HG02970 (cell line): ENCODE measurements around the gene PDE10A.

ENCODE experiments used
- ATAC-seq: cut with Tn5 transposase; IDR thresholded peaks from one replicate; pipeline ENCODE4 v1.9.1; 2021; ENCODE audit warnings: mild to moderate bottlenecking, moderate library complexity, moderate number of reproducible peaks; ENCODE audit not compliant: unreplicated experiment, low FRiP score

PDE10A gene

GRCh38 chr6:165446331-165446730 is 216.7 kb downstream of the PDE10A start:
- no peak for ATAC-seq

- no peak for ATAC-seq
Observed at GRCh38 chr6:165443462-165443861, 219.6 kb downstream of the PDE10A start.

GRCh38 chr6:165441181-165441580 is 221.9 kb downstream of the PDE10A start:
- ATAC-seq: no peak

GRCh38 chr6:165439928-165440554 is 223.0 kb downstream of the PDE10A start:
- no peak for ATAC-seq

- no peak for ATAC-seq
Observed at GRCh38 chr6:165426892-165427291, 236.1 kb downstream of the PDE10A start.

GRCh38 chr6:165422192-165422591 is 240.8 kb downstream of the PDE10A start:
- no peak for ATAC-seq

- no peak for ATAC-seq
Observed at GRCh38 chr6:165417278-165417865, 245.7 kb downstream of the PDE10A start.

- ATAC-seq: no peak
Observed at GRCh38 chr6:165404697-165405096, 258.3 kb downstream of the PDE10A start.

GRCh38 chr6:165404296-165404695 is 258.7 kb downstream of the PDE10A start:
- ATAC-seq: no peak

- no peak for ATAC-seq
Observed at GRCh38 chr6:165403006-165403595, 259.9 kb downstream of the PDE10A start.

- no peak for ATAC-seq
Observed at GRCh38 chr6:165401092-165401491, 261.9 kb downstream of the PDE10A start.

GRCh38 chr6:165390475-165390874 is 272.6 kb downstream of the PDE10A start:
- ATAC-seq: no peak

- no peak for ATAC-seq
Observed at GRCh38 chr6:165389534-165389933, 273.5 kb downstream of the PDE10A start.

GRCh38 chr6:165383323-165383722 is 279.7 kb downstream of the PDE10A start:
- ATAC-seq: no peak

GRCh38 chr6:165376100-165376499 is 286.9 kb downstream of the PDE10A start:
- ATAC-seq: no peak

GRCh38 chr6:165365371-165365770 is 297.7 kb downstream of the PDE10A start:
- ATAC-seq: no peak

- ATAC-seq: no peak
Observed at GRCh38 chr6:165345700-165346099, 317.3 kb downstream of the PDE10A start.

- ATAC-seq: no peak
Observed at GRCh38 chr6:165340532-165340931, 322.5 kb downstream of the PDE10A start.

- ATAC-seq: no peak
Observed at GRCh38 chr6:165325609-165326008, 337.4 kb downstream of the PDE10A start.

- ATAC-seq: no peak
Observed at GRCh38 chr6:165321555-165322145, 341.4 kb downstream of the PDE10A start.

- no peak for ATAC-seq
Observed at GRCh38 chr6:165321150-165321549, 341.9 kb downstream of the PDE10A start.

- no peak for ATAC-seq
Observed at GRCh38 chr6:165317723-165318122, 345.3 kb downstream of the PDE10A start.
